Stimulated activated naive CD4-positive, alpha-beta T cell (primary cell): Measurements from ENCODE around the gene POLR1E.

Experiments
- DNase-seq, 6 experiments: peaks; one replicate each; lab custom pipeline; 2025; lab: John Stamatoyannopoulos, UW

POLR1E gene

DNA sequence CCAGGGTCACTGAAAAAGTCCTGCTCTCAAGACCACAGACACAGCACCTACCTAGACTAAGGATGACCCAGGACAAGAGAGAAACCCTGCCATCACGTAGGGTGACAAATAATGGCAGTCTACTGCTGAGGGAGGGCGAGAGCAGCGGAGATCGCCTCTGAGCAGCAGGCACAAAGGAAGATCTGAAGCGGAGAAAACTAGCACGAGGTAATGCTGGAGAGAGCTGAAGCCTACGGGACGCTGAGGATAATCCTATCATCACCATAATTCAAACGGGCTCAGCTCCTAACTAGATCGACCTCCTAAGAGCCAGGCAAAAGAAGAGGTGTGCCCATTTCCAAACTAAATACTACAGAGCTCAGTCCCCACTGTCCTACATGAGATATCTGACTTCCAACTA is 49.2 kb downstream of the POLR1E start:
- no peak for DNase-seq

DNA sequence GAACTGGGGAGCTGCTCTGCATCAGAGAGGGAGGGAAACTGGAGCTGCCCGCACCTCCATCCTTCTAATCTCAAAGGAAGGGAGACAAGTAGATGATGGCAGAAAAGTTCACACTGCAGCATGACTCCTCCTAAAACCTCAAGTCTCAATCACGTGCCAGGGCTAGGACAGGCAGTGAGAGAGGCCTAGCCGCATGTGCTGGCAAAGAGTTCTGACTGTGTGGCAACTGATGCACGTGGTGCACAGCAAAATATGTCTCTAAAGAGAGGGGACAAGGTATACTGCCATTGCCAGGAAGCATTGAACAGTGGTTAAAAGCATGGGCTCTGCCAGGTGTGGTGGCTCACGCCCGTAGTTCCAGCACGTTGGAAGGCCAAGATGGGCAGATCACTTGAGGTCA is 52.4 kb downstream of the POLR1E start:
- no peak for DNase-seq

DNA sequence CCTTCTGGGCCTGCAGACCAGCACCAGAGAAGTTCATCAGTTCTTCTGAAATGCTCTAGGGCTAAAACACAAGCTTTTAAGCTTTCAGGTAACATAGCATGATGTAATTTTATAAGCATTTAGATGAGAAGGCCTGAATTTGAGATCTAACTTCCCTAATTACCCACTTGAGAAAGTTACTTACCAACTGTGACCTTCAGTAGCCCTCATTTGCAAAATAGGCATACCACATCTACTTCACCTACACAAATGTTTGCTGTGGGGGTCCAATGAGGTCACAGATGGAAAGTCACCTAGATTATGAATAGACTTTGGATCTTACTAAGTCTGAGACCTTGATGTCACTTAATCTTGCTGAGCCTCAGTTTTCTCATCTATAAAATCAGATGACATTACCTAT is 53.9 kb downstream of the POLR1E start:
- no peak for DNase-seq

DNA sequence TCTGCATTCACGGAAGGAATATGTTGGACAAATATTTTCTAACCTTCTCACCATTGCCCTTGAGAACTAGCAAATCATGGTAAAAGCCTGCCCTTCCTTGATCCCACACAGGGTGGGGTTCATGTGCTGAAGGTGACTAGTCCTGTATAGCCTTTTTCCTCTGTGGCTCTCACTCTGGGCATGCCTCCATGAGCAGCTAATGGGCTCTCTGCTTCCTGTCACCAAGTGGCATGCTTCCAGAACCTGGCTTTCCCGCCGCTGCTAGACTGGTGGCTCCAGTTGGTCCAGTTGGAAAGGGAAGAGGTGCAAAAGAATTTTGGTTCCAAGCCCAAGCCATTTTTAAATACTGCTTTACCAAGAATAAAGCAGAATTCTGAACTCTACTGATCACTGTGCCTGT is 54.9 kb downstream of the POLR1E start:
- DNase-seq, result no peak

DNA sequence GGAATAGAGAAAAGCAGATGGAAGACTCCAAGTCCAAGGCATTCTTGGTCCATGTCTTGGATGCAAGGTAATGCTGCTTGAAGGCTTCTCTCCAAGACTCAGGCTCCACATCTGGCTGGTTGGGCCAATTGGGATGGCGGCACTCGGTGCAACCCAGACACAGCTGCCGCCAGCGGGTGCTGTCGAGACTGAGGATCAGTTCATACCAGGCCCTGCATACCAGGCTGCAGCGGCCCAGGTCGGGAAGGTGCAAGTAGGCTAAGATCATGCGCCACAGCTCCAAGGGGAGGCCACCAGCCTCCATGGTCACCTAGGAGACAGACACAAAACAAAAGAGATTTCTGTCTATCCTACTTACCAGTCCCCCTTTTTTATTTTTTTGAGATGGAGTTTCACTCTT is 55.7 kb downstream of the POLR1E start:
- no peak for DNase-seq

DNA sequence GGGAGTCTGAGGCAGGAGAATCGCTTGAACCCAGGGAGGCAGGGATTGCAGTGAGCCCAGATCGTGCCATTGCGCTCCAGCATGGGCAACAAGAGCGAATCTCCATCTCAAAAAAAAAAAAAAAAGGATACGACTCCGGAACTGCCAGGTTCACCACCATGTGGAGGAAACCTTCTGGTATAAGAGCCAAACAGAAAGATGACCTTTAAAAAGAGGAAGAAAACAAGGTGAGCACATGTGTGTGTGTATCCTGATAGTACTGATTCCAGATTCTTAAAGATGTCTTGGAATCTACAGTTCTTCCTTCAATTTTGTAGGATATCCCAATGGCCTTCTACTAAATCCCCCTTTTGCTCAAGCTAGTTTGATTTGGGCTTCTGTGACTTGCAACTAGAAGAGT is 56.7 kb downstream of the POLR1E start:
- no peak for DNase-seq

DNA sequence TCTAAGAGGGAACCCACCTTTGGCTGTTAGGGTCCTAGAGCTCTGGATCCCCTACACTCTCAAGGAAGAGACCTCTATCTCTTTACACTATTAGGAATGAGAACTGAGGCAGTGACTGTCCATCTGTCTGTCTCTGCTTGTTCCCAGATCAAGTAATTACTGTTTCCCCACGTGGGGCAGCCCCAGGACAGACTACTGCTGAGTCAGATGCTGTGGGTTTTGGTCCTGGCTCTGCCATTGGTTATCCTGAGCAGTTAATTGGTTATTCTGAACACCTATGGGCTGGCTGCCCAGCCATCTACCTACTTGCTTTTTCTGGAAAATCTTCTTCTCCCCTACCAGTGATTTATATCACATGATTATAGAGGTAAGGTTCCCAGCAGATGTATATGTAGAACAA is 57.1 kb downstream of the POLR1E start:
- no peak for DNase-seq

DNA sequence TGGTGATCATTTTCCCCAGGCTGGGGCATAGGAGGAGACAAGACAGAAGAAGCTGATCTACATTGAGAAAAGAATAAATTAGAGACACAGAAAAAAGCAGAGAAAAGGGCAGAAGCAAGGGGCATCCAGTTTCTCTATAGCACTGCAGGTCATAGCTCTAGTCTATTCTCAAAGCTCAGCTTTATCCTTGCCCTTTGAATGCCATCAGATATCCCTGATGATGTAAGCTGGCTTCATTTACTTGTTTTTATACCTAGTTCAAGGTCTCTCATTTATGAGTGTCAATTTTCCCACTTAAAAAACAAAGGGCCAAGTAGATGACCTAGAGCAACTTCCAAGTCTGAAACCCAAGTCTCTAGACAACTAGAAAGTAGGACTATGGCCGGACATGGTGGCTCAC is 57.7 kb downstream of the POLR1E start:
- DNase-seq, result no peak

DNA sequence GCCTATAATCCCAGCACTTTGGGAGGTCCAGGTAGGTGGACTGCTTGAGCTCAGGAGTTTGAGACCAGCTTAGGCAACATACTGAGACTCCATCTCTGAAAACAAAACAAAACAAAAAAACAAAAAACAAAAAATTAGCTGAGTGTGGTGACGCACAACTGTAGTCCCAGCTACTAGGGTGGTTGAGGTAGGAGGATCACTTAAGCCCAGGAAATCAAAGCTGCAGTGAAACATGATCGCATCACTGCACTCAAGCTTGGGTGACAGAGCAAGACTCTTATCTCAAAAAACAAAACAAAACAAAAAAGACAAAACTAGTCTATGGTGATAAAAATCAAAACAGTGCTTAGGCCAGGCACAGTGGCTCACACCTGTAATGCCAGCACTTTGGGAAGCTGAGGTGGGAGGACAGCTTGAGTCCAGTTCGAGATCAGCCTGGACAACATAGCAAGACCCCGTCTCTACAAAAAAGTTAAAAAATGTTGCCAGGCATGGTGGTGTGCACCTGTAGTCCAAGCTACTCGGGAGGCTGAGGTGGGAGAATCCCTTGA is 61.7 kb downstream of the POLR1E start:
- DNase-seq, result no peak

DNA sequence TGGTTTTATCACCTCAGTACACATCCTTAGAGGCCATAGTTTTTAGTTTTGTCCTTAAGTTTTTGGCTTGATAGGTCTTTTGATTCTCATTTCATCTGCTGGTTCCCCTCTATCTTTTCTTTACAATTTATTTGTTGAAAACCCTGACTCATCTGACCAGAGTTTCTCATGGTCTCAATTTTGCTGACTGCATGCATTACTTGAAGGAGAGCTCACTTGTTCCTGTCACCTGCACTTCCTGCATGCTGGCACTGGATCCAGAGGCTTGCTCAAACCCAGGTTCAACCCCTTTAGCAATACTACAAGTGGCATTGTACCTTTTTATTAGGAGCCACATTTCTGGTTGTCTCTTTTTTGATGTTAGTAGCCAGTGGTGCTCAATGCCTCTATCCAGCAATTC is 63.8 kb downstream of the POLR1E start:
- no peak for DNase-seq

DNA sequence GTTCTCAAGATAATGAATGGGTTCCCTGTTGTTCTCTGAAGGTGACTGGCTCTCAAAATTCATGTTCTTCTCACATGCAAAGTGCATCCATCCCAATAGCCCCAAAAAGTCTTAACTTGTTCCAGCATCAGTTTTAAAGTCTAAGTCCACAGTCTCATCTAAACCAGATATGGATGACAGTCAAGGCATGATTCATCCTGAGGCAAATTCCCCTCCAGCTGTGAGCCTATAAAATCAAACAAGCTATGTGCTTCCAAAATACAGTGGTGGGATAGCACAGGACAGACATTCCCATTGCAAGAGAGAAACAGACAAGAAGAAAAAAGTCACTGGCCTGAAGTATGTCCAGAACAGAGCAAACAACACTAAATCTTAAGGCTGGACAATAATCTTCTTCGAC is 65.0 kb downstream of the POLR1E start:
- no peak for DNase-seq

DNA sequence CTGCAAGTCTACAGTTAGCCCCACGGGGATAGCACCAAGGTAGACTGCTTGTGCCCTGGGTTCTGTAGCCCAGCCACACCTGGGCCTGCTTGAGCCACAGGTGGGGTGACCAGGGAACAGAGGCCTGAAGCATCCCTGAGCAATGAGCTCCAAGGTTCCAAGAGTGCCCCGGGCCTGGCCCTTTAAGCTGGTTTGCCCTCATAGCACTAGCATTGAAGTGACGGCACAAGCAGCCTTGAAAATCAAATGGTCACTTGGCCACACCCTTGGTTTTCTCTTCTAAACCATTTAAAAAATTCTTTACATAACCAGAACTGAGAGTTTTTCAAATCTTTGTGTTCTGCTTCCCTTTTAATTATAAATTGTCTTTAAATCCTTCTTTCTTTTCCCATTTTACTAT is 65.7 kb downstream of the POLR1E start:
- DNase-seq, result no peak

DNA sequence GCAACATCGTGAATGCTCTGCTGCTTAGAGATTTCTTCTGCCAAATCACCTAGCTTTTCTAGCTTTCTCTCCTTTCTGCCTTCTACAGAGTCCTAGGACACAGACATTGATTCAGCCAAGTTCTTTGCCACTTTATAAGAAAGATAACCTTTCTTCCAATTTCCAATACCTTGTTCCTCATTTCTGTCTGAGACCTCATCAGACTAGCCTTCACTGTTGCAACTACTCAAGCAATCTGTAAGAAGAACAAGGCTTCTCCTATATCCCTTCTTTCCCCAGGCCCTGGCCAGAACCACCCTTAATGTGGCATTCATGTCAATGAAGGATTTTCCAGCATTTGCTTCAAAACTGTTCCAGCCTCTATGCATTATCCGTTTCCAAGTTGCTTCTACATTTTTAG is 66.1 kb downstream of the POLR1E start:
- DNase-seq, result no peak
